Limb (tissue), 2 donors: Measurements from ENCODE around the gene GPR162.
A peak's percentile ranks its signal among the peaks of the same experiment; 100 is the strongest.

Experiments
- DNase-seq, 2 donors: peaks; one replicate each; pipeline ENCODE4 v3.0.0-alpha.2; 2016; ENCODE audit errors: extremely low spot score in 2 of 2

GPR162 gene

GRCh38 chr12:6786416-6787094 lies 35.1 kb upstream of the GPR162 start:
- no peak for DNase-seq

GRCh38 chr12:6787309-6787708 lies 34.3 kb upstream of the GPR162 start:
- no peak for DNase-seq

- no peak for DNase-seq
Measured at GRCh38 chr12:6788972-6789924, 32.4 kb upstream of the GPR162 start, which contains the start of gene CD4. Gene CD4, plus strand, starts transcription at chr12:6789528. Its CDS starts 10,611 bp downstream, at chr12:6800139.

- DNase-seq, result no peak
Measured at GRCh38 chr12:6790496-6791150, 31.0 kb upstream of the GPR162 start.

- DNase-seq, result no peak
Measured at GRCh38 chr12:6791931-6792520, 29.6 kb upstream of the GPR162 start.

- peak; percentile 30 to 49 for DNase-seq
Measured at GRCh38 chr12:6792522-6793201, 29.0 kb upstream of the GPR162 start.

GRCh38 chr12:6795088-6795487 lies 26.5 kb upstream of the GPR162 start:
- no peak for DNase-seq

- no peak for DNase-seq
Measured at GRCh38 chr12:6796576-6796975, 25.0 kb upstream of the GPR162 start.

GRCh38 chr12:6799147-6799546 lies 22.5 kb upstream of the GPR162 start:
- no peak for DNase-seq

GRCh38 chr12:6807170-6807569 lies 14.5 kb upstream of the GPR162 start:
- no peak for DNase-seq

GRCh38 chr12:6809056-6809455 lies 12.6 kb upstream of the GPR162 start:
- no peak for DNase-seq

GRCh38 chr12:6810758-6811157 lies 10.9 kb upstream of the GPR162 start:
- DNase-seq, result no peak

- DNase-seq, result no peak
Measured at GRCh38 chr12:6813363-6813762, 8.3 kb upstream of the GPR162 start.

GRCh38 chr12:6816598-6816997 lies 5.0 kb upstream of the GPR162 start:
- DNase-seq, result no peak

- no peak for DNase-seq
Measured at GRCh38 chr12:6817098-6817497, 4.5 kb upstream of the GPR162 start.

- DNase-seq, result no peak
Measured at GRCh38 chr12:6817662-6818157, 3.9 kb upstream of the GPR162 start.

GRCh38 chr12:6818222-6818621 lies 3.4 kb upstream of the GPR162 start:
- DNase-seq, result no peak

GRCh38 chr12:6818645-6819044 lies 3.0 kb upstream of the GPR162 start:
- DNase-seq, result no peak

GRCh38 chr12:6819106-6820030 lies 2.3 kb upstream of the GPR162 start:
- DNase-seq, result no peak

- no peak for DNase-seq
Measured at GRCh38 chr12:6820166-6820565, 1.5 kb upstream of the GPR162 start.
